Transverse colon (tissue), 4 donors: ENCODE data around the gene SEMA4F.

ENCODE experiments used
- POLR2A ChIP-seq: fragments of 450-650 bp; IDR thresholded peaks from one replicate; pipeline ENCODE4 v1.6.1; 2016; ENCODE audit warnings: antibody characterized with exemption, mild to moderate bottlenecking, moderate library complexity
- POLR2AphosphoS5 ChIP-seq, 3 donors: sonication (generic); formaldehyde crosslinking; IDR thresholded peaks; one replicate each; pipeline ENCODE4 v1.6.1; 2016; ENCODE audit warnings: antibody characterized with exemption in 3 of 3
- TF ChIP-seq, protein P1 (sequence below), 5 experiments: fragments of 200-600 bp in 3 of 5; fragments of 450-650 bp in 2 of 5; sonication (generic) in 3 of 5; IDR thresholded peaks; 1 replicate in 2 of 5; 2 replicates in 3 of 5; pipeline ENCODE4 v1.5.1; 2016 to 2017; ENCODE audit warnings: antibody characterized with exemption in 5 of 5, inconsistent platforms in 3 of 5, mild to moderate bottlenecking in 2 of 5, moderate library complexity in 1 of 5

DNA sequence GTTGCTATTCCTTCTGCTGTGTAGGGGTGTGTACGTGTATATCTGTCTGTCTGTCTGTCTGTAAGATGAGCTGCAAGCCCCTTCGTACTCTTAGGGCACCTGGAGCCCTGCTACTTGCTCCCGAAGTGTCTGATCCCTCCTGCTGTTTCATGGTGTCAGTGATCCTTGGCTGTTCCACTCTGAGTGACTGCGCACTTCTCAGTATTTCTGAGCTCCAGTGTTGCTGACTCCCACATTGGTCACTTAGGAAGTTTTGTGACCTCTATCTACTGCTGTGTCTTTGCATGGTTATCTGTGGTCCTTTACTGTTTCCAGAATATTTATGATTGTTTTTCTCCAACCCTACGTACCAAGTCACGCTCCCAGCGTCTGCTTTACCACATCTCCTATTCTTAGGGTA, 16.2 kb downstream of the SEMA4F start:
- TF ChIP-seq, protein P1, sequence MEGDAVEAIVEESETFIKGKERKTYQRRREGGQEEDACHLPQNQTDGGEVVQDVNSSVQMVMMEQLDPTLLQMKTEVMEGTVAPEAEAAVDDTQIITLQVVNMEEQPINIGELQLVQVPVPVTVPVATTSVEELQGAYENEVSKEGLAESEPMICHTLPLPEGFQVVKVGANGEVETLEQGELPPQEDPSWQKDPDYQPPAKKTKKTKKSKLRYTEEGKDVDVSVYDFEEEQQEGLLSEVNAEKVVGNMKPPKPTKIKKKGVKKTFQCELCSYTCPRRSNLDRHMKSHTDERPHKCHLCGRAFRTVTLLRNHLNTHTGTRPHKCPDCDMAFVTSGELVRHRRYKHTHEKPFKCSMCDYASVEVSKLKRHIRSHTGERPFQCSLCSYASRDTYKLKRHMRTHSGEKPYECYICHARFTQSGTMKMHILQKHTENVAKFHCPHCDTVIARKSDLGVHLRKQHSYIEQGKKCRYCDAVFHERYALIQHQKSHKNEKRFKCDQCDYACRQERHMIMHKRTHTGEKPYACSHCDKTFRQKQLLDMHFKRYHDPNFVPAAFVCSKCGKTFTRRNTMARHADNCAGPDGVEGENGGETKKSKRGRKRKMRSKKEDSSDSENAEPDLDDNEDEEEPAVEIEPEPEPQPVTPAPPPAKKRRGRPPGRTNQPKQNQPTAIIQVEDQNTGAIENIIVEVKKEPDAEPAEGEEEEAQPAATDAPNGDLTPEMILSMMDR (IDR thresholded peaks at IDR 0.05): no peak
- no peak for TF ChIP-seq POLR2AphosphoS5 (IDR thresholded peaks at IDR 0.05)
- no peak for TF ChIP-seq POLR2A
